HAP-1 (cell line): ENCODE data around the gene SPON1.

Source experiments
- DNase-seq, 2 experiments: peaks; one replicate each; pipeline ENCODE4 v3.0.0-alpha.2; 2016 to 2020; ENCODE audit warnings: low spot score in 2 of 2
- H3K27me3 ChIP-seq: fragments of 250-450 bp; sonication (Bioruptor Pico); 2 replicates; pipeline ENCODE4 v1.5.1; 2020; ENCODE audit warnings: low read depth, mild to moderate bottlenecking, moderate library complexity
- H3K36me3 ChIP-seq: fragments of 250-450 bp; sonication (Bioruptor Pico); replicated peaks from 2 replicates; pipeline ENCODE4 v1.5.1; 2020; ENCODE audit warnings: mild to moderate bottlenecking
- H3K4me1 ChIP-seq: fragments of 250-450 bp; sonication (Bioruptor Pico); 2 replicates; pipeline ENCODE4 v1.5.1; 2020; ENCODE audit warnings: mild to moderate bottlenecking
- H3K4me3 ChIP-seq: fragments of 250-450 bp; sonication (Bioruptor Pico); 2 replicates; pipeline ENCODE4 v1.5.1; 2020; ENCODE audit warnings: mild to moderate bottlenecking, moderate library complexity
- H3K9me3 ChIP-seq: fragments of 250-450 bp; sonication (Bioruptor Pico); 2 replicates; pipeline ENCODE4 v1.5.1; 2020; ENCODE audit warnings: mild to moderate bottlenecking, moderate library complexity
- in situ Hi-C: fragments of 300-500 bp; cut with MboI; formaldehyde crosslinking; loops from 3 replicates; pipeline ENCODE4 v1.14.3; 2020; ENCODE audit warnings: low sequenced_read_pairs, inconsistent platforms, mixed read lengths

The SPON1 gene

GRCh38 chr11:14258221-14258935 is 295.9 kb downstream of the SPON1 start:
- H3K4me3 ChIP-seq = no peak overlapping the region
- no peak for DNase-seq
- in situ Hi-C loops = no loop called here
- H3K36me3 ChIP-seq = no peaks in the 10 kb centered on the region
- H3K4me1 ChIP-seq = no peaks in the 10 kb centered on the region
- H3K9me3 ChIP-seq = no peaks in the 10 kb centered on the region
- H3K27me3 ChIP-seq = peaks cover 3% of the 10 kb centered on the region; the same call in 1 of the 2 replicates

DNA sequence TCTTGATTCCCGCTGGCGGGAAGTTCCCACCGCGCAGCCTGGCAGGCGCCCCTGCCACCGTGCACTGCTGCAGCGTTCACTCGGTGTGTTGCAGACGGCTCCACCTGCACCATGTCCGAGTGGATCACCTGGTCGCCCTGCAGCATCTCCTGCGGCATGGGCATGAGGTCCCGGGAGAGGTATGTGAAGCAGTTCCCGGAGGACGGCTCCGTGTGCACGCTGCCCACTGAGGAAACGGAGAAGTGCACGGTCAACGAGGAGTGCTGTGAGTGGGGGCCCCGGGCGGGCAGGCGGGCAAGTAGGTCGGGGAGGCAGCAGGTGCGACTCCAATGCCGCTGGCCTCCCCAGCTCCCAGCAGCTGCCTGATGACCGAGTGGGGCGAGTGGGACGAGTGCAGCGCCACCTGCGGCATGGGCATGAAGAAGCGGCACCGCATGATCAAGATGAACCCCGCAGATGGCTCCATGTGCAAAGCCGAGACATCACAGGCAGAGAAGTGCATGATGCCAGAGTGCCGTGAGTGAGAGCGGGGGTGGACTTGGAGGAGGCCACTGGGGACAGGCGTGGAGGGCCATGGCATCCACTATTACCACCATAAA is 296.8 kb downstream of the SPON1 start:
- no peak for DNase-seq
- no peak overlapping the region for H3K4me3 ChIP-seq
- peaks cover 3% of the 10 kb centered on the region; the same call in 1 of the 2 replicates for H3K27me3 ChIP-seq
- no peaks in the 10 kb centered on the region for H3K36me3 ChIP-seq
- H3K4me1 ChIP-seq = no peaks in the 10 kb centered on the region
- no peaks in the 10 kb centered on the region for H3K9me3 ChIP-seq
- in situ Hi-C loops = no loop called here

- in situ Hi-C loops = no loop called here
Measured at GRCh38 chr11:14259878-14260277, 297.4 kb downstream of the SPON1 start.

DNA sequence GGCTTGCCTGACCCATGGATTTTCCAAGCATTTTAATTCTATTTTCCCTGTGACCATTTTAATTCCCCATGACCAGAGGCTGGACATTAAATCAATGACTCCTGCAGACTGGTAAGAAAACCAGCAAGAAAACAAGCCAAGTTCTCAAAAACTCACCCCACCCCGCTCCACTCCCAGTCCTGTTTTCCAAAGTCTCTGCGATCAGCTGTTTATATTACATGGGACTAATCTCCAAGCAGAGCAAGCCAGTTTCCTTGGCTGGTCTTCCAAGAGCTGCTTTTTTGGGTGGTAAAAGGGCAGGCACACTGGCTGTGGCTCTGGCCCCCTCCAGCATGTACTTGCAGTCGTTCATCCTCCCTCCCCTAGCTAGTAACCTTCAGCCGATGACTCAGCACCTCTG is 298.5 kb downstream of the SPON1 start:
- H3K4me1 ChIP-seq = no peaks in the 10 kb centered on the region
- no peak overlapping the region for H3K4me3 ChIP-seq
- in situ Hi-C loops = no loop called here
- H3K27me3 ChIP-seq = no peaks in the 10 kb centered on the region
- H3K36me3 ChIP-seq = no peaks in the 10 kb centered on the region; the same call in 1 of the 2 replicates
- H3K9me3 ChIP-seq = no peaks in the 10 kb centered on the region
- no peak for DNase-seq

More at GRCh38 chr11:14259878-14260277, 297.4 kb downstream of the SPON1 start:
- Histone ChIP-seq H3K27me3 (no peaks in the 10 kb centered on the region), H3K9me3 (no peaks in the 10 kb centered on the region), H3K36me3 (no peaks in the 10 kb centered on the region), H3K4me1 (no peaks in the 10 kb centered on the region), H3K4me3 (no peak overlapping the region)
- DNase-seq = no peak

- no peak overlapping the region for H3K4me3 ChIP-seq
- no peaks in the 10 kb centered on the region for H3K9me3 ChIP-seq
Measured at GRCh38 chr11:14262271-14262846, 299.8 kb downstream of the SPON1 start.

DNA sequence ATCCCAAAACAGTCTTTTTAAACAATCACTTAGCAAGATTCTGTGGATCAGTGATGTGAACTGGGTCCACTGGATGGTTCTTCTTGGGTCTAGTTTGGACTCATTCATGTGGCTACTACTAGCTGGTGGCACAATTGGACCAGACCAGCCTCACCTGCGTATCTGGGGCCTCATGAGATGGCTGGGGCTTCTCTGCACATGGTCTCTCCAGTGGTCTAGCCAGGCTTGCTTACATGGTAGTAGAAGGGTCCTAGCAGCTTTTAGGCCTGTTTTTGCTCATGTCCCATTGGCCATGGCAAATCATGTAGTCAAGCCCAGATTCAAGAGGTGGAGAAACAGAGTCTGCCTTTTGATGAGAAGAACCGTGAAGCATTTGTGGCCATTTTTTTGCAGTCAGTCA is 302.4 kb downstream of the SPON1 start:
- H3K4me1 ChIP-seq = no peaks in the 10 kb centered on the region
- no peak overlapping the region for H3K4me3 ChIP-seq
- no peak for DNase-seq
- no peaks in the 10 kb centered on the region for H3K27me3 ChIP-seq
- H3K36me3 ChIP-seq = no peaks in the 10 kb centered on the region; the same call in 1 of the 2 replicates
- no peaks in the 10 kb centered on the region for H3K9me3 ChIP-seq
- in situ Hi-C loops = no loop called here

More at GRCh38 chr11:14262271-14262846, 299.8 kb downstream of the SPON1 start:
- in situ Hi-C loops = no loop called here
- Histone ChIP-seq H3K27me3 (no peaks in the 10 kb centered on the region), H3K4me1 (no peaks in the 10 kb centered on the region), H3K36me3 (no peaks in the 10 kb centered on the region; the same call in 1 of the 2 replicates)
- DNase-seq = no peak

DNA sequence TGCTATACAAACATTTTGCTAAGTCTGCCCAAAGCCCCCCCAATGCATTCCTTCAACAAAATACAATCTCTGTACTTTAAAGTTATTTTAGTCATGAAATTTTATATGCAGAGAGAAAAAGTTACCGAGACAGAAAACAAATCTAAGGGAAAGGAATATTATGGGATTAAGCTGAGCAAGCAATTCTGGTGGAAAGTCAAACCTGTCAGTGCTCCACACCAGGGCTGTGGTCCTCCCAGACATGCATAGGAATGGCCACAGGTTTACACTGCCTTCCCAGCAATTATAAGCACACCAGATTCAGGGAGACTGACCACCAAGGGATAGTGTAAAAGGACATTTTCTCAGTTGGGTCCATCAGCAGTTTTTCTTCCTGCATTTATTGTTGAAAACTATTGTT is 304.1 kb downstream of the SPON1 start:
- Histone ChIP-seq H3K4me3 (no peak overlapping the region), H3K36me3 (no peaks in the 10 kb centered on the region; the same call in 1 of the 2 replicates), H3K4me1 (no peaks in the 10 kb centered on the region), H3K9me3 (no peaks in the 10 kb centered on the region), H3K27me3 (no peaks in the 10 kb centered on the region)
- DNase-seq = no peak
- in situ Hi-C loops = no loop called here

DNA sequence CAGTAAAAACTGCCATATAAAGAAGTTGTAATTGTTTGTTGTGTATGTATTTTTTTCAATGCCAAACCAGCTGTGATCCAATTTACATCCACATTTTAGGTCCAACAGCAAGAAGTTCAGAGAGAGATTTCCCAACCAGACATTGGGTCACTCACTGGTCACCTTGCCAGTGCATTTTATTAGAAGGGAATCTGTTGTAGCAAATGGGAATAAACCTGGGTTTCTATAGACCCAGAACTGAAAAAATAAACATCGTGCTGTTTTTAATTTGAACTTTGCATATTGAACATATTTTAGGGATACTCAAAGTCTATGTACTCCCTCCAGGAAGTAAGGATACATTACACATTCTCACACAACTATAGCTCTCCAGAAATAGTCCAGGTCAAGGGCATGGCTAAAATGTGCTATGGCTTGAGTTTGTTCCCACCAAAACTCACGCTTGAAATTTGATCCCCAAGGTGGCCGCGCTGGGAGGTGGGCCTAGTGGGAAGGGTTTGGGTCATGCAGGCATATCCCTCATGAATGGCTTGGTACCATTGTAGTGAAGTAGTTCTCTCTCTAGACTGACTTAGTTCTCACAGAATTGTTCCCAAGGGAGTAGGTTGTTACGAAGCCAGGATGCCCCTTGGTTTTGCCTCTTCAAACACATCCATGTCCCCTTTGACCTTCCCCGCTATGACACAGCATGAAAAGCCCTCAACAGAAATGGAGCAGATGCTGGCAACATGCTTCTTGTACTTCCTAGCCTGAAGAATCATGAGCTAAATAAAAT is 305.5 kb downstream of the SPON1 start:
- H3K4me3 ChIP-seq = no peak overlapping the region
- no peaks in the 10 kb centered on the region; the same call in 1 of the 2 replicates for H3K36me3 ChIP-seq
- H3K27me3 ChIP-seq = no peaks in the 10 kb centered on the region
- in situ Hi-C loops = no loop called here
- no peaks in the 10 kb centered on the region for H3K9me3 ChIP-seq
- H3K4me1 ChIP-seq = no peaks in the 10 kb centered on the region
- DNase-seq = no peak

DNA sequence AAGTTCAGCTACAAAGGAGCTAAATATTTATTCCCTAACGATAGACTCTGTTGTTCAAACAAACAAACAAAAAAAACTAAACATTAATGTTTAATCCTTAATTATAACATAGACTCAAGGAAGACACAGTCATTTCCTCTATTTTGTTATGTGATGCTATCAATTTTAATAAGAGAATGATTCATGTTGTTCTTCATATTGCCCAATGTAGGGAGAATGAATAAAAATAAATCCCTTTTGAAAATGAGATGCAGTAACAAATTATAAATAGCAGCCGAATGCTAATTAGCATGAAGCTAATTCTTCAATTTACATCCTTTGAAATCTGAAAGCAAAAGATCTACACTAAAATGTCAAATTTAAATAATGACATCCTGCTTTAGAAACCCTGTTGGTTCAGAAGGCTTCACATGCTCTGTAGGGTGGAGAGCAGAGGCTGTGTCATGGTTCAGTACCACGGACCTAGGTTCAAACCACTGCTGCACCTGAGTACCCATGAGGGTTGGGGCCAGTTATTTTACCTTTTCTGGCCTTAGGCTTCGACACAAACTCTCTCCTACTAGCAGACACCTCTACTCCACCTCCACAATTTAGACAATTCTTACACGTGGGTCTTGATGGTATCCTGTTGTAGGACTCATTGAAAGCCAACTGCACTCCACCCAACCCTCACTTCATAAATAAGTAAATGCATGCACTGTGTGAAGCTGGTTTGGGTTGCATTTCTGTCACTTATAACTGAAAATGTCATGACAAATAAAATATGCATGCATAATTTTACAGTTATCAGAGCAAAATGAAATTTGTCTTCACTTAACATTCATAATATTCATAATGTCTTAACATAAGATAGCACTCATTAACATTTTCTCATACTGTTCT is 307.4 kb downstream of the SPON1 start:
- Histone ChIP-seq H3K4me3 (no peak overlapping the region), H3K9me3 (no peaks in the 10 kb centered on the region), H3K4me1 (no peaks in the 10 kb centered on the region), H3K36me3 (peaks cover 5% of the 10 kb centered on the region; the same call in 1 of the 2 replicates), H3K27me3 (no peaks in the 10 kb centered on the region)
- DNase-seq = no peak
- in situ Hi-C loops = no loop called here

GRCh38 chr11:14270690-14271542 is 308.4 kb downstream of the SPON1 start:
- in situ Hi-C loops = no loop called here
- H3K9me3 ChIP-seq = no peaks in the 10 kb centered on the region
- no peaks in the 10 kb centered on the region for H3K27me3 ChIP-seq
- no peak overlapping the region for H3K4me3 ChIP-seq
- H3K4me1 ChIP-seq = no peaks in the 10 kb centered on the region
- peaks cover 5% of the 10 kb centered on the region; the same call in 1 of the 2 replicates for H3K36me3 ChIP-seq
- DNase-seq = no peak

GRCh38 chr11:14273895-14274294 is 311.4 kb downstream of the SPON1 start:
- no peak overlapping the region for H3K4me3 ChIP-seq
- H3K9me3 ChIP-seq = no peaks in the 10 kb centered on the region
- in situ Hi-C loops = no loop called here

GRCh38 chr11:14275076-14275475 is 312.6 kb downstream of the SPON1 start:
- no peaks in the 10 kb centered on the region for H3K4me1 ChIP-seq
- in situ Hi-C loops = no loop called here
- H3K9me3 ChIP-seq = no peaks in the 10 kb centered on the region
- H3K4me3 ChIP-seq = no peak overlapping the region
- peaks cover 13% of the 10 kb centered on the region; the same call in 1 of the 2 replicates for H3K36me3 ChIP-seq
- H3K27me3 ChIP-seq = no peaks in the 10 kb centered on the region
- no peak for DNase-seq

More at GRCh38 chr11:14273895-14274294, 311.4 kb downstream of the SPON1 start:
- no peak for DNase-seq
- no peaks in the 10 kb centered on the region for H3K27me3 ChIP-seq
- H3K36me3 ChIP-seq = 0 out of 2 replicates have a peak, but pooled peaks cover 12% of the 10 kb centered on the region
- no peaks in the 10 kb centered on the region for H3K4me1 ChIP-seq
